ENCODE measurements around the gene CTCF.

GRCh38 chr16:67677712-67678111 is 115.4 kb downstream of the CTCF start:
- TF ChIP-seq EP300 (IDR thresholded peaks at IDR 0.05; ENCODE audit: borderline replicate concordance) (no peak), TCF12 (IDR thresholded peaks at IDR 0.05; ENCODE audit: low read depth) (no peak), RAD21 (IDR thresholded peaks at IDR 0.05; ENCODE audit: low read depth) (no peak), REST (IDR thresholded peaks at IDR 0.05; ENCODE audit: low read depth) (no peak), YY1 (IDR thresholded peaks at IDR 0.05; ENCODE audit: low read depth) (no peak), TAF1 (IDR thresholded peaks at IDR 0.05; ENCODE audit: low read depth) (no peak), NFIC (IDR thresholded peaks at IDR 0.05) (no peak), MAX (IDR thresholded peaks at IDR 0.05) (no peak), EGR1 (IDR thresholded peaks at IDR 0.05) (no peak), CEBPB (IDR thresholded peaks at IDR 0.05) (no peak), TEAD4 (IDR thresholded peaks at IDR 0.05) (no peak)

All from Ishikawa (cell line).